DOHH2 (cell line): ENCODE data around the gene FBXL13.

ENCODE experiments used
- CTCF ChIP-seq: fragments of 200-600 bp; sonication (generic); IDR thresholded peaks from one replicate; pipeline ENCODE4 v1.5.1; 2014; ENCODE audit warnings: antibody characterized with exemption, mild to moderate bottlenecking, low read depth, low read length; ENCODE audit not compliant: poor library complexity, severe bottlenecking
- EZH2phosphoT487 ChIP-seq: fragments of 200-600 bp; sonication (generic); IDR thresholded peaks from 2 replicates; pipeline ENCODE4 v1.6.1; 2017; ENCODE audit warnings: borderline replicate concordance, mild to moderate bottlenecking, antibody characterized with exemption, low read length, moderate library complexity, mixed read lengths

GRCh38 chr7:102864958-102865357 lies 209.6 kb downstream of the FBXL13 start:
- TF ChIP-seq CTCF: no peak
- no peak for TF ChIP-seq EZH2phosphoT487
